Esophagus squamous epithelium (tissue), 5 donors: ENCODE data around the gene DHX8. TPM values are rescaled to one million over a fixed set of nuclear protein-coding genes. Genes with fewer than 3 reads are reported as not detected.

Source experiments
- DNase-seq: peaks from one replicate; lab custom pipeline; 2025; lab: John Stamatoyannopoulos, UW
- H3K27ac ChIP-seq, 4 donors: fragments of 200-600 bp; sonication (generic); one replicate each; pipeline ENCODE4 v1.5.1; 2016 to 2019; ENCODE audit warnings: mild to moderate bottlenecking in 1 of 4
- H3K27me3 ChIP-seq, 4 donors: fragments of 200-600 bp; sonication (generic); 1 replicate in 3 of 4; 2 replicates in 1 of 4; pipeline versions ENCODE4 v1.5.1 to v1.6.0; 2017 to 2021; ENCODE audit warnings: antibody characterized with exemption in 1 of 4
- H3K36me3 ChIP-seq, 3 donors: fragments of 200-600 bp; sonication (generic); one replicate each; pipeline ENCODE4 v1.5.1; 2016 to 2019
- H3K4me1 ChIP-seq, 3 donors: fragments of 200-600 bp; sonication (generic); one replicate each; pipeline ENCODE4 v1.5.1; 2017 to 2019
- H3K4me3 ChIP-seq, 4 donors: fragments of 200-600 bp; sonication (generic); 1 replicate in 3 of 4; 2 replicates in 1 of 4; pipeline ENCODE4 v1.5.1; 2016 to 2019; ENCODE audit warnings: mild to moderate bottlenecking in 2 of 4, moderate library complexity in 1 of 4
- H3K9me3 ChIP-seq, 3 donors: fragments of 200-600 bp; sonication (generic); one replicate each; pipeline ENCODE4 v1.5.1; 2016 to 2019
- POLR2A ChIP-seq, 4 donors: fragments of 450-650 bp; IDR thresholded peaks; one replicate each; pipeline ENCODE4 v1.6.1; 2017; ENCODE audit warnings: antibody characterized with exemption in 4 of 4, mild to moderate bottlenecking in 4 of 4, moderate library complexity in 3 of 4
- WGBS, 2 donors: methylation state at CpG; one replicate each; pipeline ENCODE4 v1.1.5; 2018; 5-methylcytosine and 5-hydroxymethylcytosine counted together
- intact Hi-C: fragments of 100-400 bp; cut with DNase I; formaldehyde crosslinking; loops from one replicate; pipeline ENCODE4 v1.15.0; 2022
- total RNA-seq, 4 donors: library from RNA; depleted of rRNA; stranded (reverse); fragments of >200 nt; gene quantifications; one replicate each; pipeline ENCODE4 v1.1.0, GENCODE V29; 2016
- TF ChIP-seq, protein P1 (sequence below), 6 experiments: fragments of 450-650 bp in 4 of 6; fragments of 200-600 bp in 2 of 6; sonication (generic) in 2 of 6; IDR thresholded peaks; one replicate each; pipeline ENCODE4 v1.5.1; 2016 to 2019; ENCODE audit warnings: antibody characterized with exemption in 6 of 6, mild to moderate bottlenecking in 4 of 6, moderate library complexity in 4 of 6
- donor health status: DM: yes; HTN: yes; CAD: no.

The DHX8 gene
- total RNA-seq, 4 donors from 2014 or later, result 28.1 to 32.3 (median 31.0) TPM

DNA sequence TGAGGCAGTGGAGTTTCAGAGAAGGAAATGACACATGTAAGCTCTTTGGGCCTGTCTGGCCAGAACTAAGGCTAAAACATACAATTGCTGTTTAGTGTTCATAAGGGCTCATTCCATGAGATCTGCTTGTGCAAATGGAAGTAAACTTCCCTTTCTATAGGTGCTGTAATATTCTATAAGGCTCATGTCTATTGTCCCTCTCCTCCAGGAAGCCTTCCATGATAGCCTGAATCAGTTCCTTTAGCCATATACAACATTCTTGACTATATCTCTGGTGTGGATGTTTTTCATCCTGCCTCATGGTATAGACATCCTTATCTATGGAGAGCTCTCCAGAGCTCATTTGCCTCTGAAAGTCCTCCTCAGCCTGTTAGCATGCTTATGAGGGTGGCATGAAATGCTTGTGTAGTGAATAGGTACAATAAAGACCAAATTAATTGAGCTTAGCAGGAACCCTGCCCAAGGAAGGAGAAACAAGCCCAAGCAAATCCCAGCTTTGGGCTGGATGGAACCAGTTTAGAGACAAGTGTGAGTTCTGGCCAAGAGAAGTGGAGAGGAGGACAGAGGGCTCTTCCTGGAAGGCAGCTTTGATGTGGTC is 64.0 kb downstream of the DHX8 start:
- no peaks in the 10 kb centered on the region for H3K9me3 ChIP-seq
- peaks cover 0 to 75% (median 0%) of the 10 kb centered on the region in 4 donors for H3K27me3 ChIP-seq
- H3K4me3 ChIP-seq, result no peak overlapping the region
- intact Hi-C loops, result no loop called here
- DNase-seq, result no peak
- TF ChIP-seq POLR2A (IDR thresholded peaks at IDR 0.05), result no peak
- TF ChIP-seq, protein P1, sequence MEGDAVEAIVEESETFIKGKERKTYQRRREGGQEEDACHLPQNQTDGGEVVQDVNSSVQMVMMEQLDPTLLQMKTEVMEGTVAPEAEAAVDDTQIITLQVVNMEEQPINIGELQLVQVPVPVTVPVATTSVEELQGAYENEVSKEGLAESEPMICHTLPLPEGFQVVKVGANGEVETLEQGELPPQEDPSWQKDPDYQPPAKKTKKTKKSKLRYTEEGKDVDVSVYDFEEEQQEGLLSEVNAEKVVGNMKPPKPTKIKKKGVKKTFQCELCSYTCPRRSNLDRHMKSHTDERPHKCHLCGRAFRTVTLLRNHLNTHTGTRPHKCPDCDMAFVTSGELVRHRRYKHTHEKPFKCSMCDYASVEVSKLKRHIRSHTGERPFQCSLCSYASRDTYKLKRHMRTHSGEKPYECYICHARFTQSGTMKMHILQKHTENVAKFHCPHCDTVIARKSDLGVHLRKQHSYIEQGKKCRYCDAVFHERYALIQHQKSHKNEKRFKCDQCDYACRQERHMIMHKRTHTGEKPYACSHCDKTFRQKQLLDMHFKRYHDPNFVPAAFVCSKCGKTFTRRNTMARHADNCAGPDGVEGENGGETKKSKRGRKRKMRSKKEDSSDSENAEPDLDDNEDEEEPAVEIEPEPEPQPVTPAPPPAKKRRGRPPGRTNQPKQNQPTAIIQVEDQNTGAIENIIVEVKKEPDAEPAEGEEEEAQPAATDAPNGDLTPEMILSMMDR (IDR thresholded peaks at IDR 0.05), result no peak
- H3K27ac ChIP-seq, result peak overlapping the region in 3 of 4 donors; percentile 4 to 34 (median 8)
- no peaks in the 10 kb centered on the region for H3K36me3 ChIP-seq
- H3K4me1 ChIP-seq, result peaks cover 34 to 63% (median 34%) of the 10 kb centered on the region in 3 donors

- H3K36me3 ChIP-seq, result no peaks in the 10 kb centered on the region
- H3K27me3 ChIP-seq, result peaks cover 0 to 75% (median 0%) of the 10 kb centered on the region in 4 donors
- peak overlapping the region in 1 of 4 donors; percentile 31 for H3K4me3 ChIP-seq
- no peaks in the 10 kb centered on the region for H3K9me3 ChIP-seq
- no peak for TF ChIP-seq POLR2A (IDR thresholded peaks at IDR 0.05)
- H3K27ac ChIP-seq, result peak overlapping the region; percentile 54 to 71 (median 56)
- peaks cover 34 to 62% (median 34%) of the 10 kb centered on the region in 3 donors for H3K4me1 ChIP-seq
- no peak for DNase-seq
- intact Hi-C loops, result no loop called here
- 35% methylated on average over 3 of the region's 3 CpGs; no CpG with 5 or more reads in 1 of the 2 donors for WGBS, 2 donors
These were observed 65.1 kb downstream of the DHX8 start for GRCh38 chr17:43548689-43549379.

DNA sequence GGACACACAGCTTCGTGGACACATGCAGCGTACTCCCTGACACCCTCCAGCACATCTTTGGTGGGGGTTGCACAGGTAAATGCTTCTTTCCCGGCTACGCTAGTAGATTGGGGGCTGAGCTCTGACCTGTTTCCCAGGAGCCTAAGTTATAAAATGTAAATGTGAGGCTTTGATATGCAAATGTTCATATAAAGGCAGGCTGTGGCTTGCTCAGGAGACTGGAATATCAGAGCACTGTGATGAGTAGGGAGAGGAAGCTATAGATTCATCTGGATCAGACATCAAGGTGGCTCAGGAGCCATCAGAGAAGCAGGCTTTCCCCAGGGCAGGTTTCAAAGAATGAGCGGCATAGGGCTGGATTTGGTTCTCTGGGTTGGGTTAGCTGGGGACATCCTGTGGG is 65.7 kb downstream of the DHX8 start:
- Histone ChIP-seq H3K9me3 (no peaks in the 10 kb centered on the region), H3K36me3 (no peaks in the 10 kb centered on the region), H3K4me3 (peak overlapping the region in 1 of 4 donors; percentile 31), H3K27me3 (peaks cover 0 to 70% (median 0%) of the 10 kb centered on the region in 4 donors), H3K4me1 (peaks cover 28 to 55% (median 33%) of the 10 kb centered on the region in 3 donors), H3K27ac (peak overlapping the region; percentile 54 to 71 (median 56))
- intact Hi-C loops, result no loop called here
- 55 to 73% methylated on average over 2 to 4 of the region's 5 CpGs for WGBS, 2 donors
- no peak for TF ChIP-seq POLR2A (IDR thresholded peaks at IDR 0.05)
- TF ChIP-seq, protein P1 (IDR thresholded peaks at IDR 0.05), result no peak
- no peak for DNase-seq

DNA sequence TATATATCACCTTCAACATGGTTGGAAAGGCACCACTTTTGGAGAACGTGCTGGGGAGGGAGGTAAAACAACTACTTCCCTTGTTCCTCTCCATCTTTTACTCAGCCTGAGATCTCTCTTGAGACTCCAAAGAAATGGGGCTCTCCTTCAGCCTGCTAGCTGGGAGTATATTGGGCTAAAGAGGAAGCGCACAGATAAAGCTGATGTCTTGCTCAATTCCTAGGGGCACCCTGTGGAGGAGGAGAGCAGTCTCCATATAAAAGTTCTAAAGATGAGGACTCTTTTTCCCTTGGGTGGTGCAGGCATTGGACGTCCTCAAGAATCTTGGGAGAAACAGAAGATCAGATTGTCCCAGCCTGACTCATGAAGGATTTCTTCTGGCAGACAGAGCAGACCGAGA is 67.0 kb downstream of the DHX8 start:
- H3K36me3 ChIP-seq, result no peaks in the 10 kb centered on the region
- no peak for DNase-seq
- TF ChIP-seq POLR2A (IDR thresholded peaks at IDR 0.05), result no peak
- TF ChIP-seq, protein P1 (IDR thresholded peaks at IDR 0.05), result no peak
- no peak overlapping the region for H3K4me3 ChIP-seq
- H3K27ac ChIP-seq, result no peak overlapping the region
- 72 to 80% methylated on average over 3 to 4 of the region's 4 CpGs for WGBS, 2 donors
- peaks cover 21 to 47% (median 23%) of the 10 kb centered on the region in 3 donors for H3K4me1 ChIP-seq
- H3K27me3 ChIP-seq, result peaks cover 0 to 58% (median 0%) of the 10 kb centered on the region in 4 donors
- no peaks in the 10 kb centered on the region for H3K9me3 ChIP-seq
- intact Hi-C loops, result no loop called here

GRCh38 chr17:43552229-43552837 is 68.6 kb downstream of the DHX8 start:
- DNase-seq, result no peak
- intact Hi-C loops, result no loop called here
- no peak overlapping the region for H3K27ac ChIP-seq
- WGBS, 2 donors, result 54 to 61% methylated on average over 8 of the region's 8 CpGs
- no peaks in the 10 kb centered on the region for H3K9me3 ChIP-seq
- H3K36me3 ChIP-seq, result no peaks in the 10 kb centered on the region
- H3K27me3 ChIP-seq, result peaks cover 0 to 44% (median 0%) of the 10 kb centered on the region in 4 donors
- H3K4me3 ChIP-seq, result no peak overlapping the region
- H3K4me1 ChIP-seq, result peaks cover 8 to 40% (median 18%) of the 10 kb centered on the region in 3 donors
- TF ChIP-seq, protein P1 (IDR thresholded peaks at IDR 0.05), result no peak
- TF ChIP-seq POLR2A (IDR thresholded peaks at IDR 0.05), result no peak
